ENCODE data around the gene RELA. TPM values are rescaled to one million over a fixed set of nuclear protein-coding genes. Genes with fewer than 3 reads are reported as not detected.

Gene RELA
- polyA plus RNA-seq, 1 of the 3 experiments (the other 2 are of a cell fraction): 49.5 TPM

DNA sequence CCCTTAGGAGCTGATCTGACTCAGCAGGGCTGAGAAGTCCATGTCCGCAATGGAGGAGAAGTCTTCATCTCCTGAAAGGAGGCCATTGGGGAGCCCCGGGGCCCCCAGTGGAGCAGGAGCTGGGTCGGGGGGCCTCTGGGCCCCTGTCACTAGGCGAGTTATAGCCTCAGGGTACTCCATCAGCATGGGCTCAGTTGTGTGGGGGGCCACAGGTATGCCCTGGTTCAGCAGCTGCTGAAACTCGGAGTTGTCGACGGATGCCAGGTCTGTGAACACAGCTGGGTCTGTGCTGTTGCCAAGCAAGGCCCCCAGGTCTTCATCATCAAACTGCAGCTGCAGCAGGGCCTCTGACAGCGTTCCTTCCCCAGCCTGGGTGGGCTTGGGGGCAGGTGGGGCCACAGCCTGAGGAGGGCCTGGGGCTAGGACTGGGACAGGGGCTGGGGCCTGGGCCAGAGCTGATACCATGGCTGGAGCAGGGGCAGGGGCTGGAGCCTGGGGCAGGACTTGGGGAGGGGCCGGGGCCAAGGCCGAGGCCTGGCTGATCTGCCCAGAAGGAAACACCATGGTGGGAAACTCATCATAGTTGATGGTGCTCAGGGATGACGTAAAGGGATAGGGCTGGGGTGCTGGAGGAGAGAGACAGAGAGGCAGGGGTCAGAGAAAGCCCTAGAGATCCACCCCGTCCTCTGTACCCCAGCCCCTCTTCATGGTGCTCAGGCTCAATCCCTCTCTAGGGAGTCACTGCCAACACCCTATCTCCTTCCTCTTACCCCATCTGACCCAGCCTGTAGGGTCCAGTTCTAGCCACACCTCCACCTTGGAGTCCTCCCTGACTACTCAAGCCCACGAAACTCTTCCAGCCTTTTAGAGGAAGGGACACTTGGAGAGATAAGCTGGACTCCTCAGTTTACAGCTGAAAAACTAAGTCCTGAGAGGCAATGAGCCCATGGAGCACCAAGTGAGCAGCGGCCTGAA, 8.1 kb downstream of the RELA start:
- peaks cover 36 to 60% of the 10 kb centered on the region in 2 experiments for H3K36me3 ChIP-seq (replicated peaks in 1 of 2; ENCODE audit: control insufficient read depth in 1 of 2, insufficient read depth in 2 of 2, low read length in 1 of 2)
- no peak overlapping the region for H3K4me2 ChIP-seq
- H3K4me3 ChIP-seq (ENCODE audit: low read depth in 2 of 2, low read length in 1 of 2): no peak overlapping the region
- CTCF ChIA-PET: interaction anchor here (1.8 to 2.7 kb wide), 2 partner anchors 8 to 17 kb away, joined by 9 to 13 read pairs; partner anchors contain the start of genes RELA and SIPA1
- no peak for DNase-seq
- H3K4me1 ChIP-seq (ENCODE audit: control insufficient read depth in 1 of 2, insufficient read depth in 2 of 2, low read depth in 1 of 2, low read length in 1 of 2): peaks cover 11 to 24% of the 10 kb centered on the region in 2 experiments
- no peaks in the 10 kb centered on the region for H3K9me2 ChIP-seq
- no peaks in the 10 kb centered on the region for H4K20me1 ChIP-seq (ENCODE audit: insufficient read depth)
- no peaks in the 10 kb centered on the region for H3K27me3 ChIP-seq (ENCODE audit: insufficient read depth)
- H3K9ac ChIP-seq: no peak overlapping the region
- POLR2A ChIA-PET: interaction anchor here (1.0 to 4.1 kb wide), 4 partner anchors 8 to 57 kb away, joined by 3 to 25 read pairs (median 14); partner anchors contain the start of genes RELA and SIPA1
- H3K9me3 ChIP-seq: no peaks in the 10 kb centered on the region
- TF ChIP-seq POLR2AphosphoS5 (IDR thresholded peaks at IDR 0.05; ENCODE audit: low read depth, low read length) (peak; percentile 17; the same call in 1 of the 2 replicates), TAF1 (IDR thresholded peaks at IDR 0.05; ENCODE audit: borderline replicate concordance, low read depth, low read length) (no peak)
- WGBS (ENCODE audit: low lambda C conversion rate): 100% methylated on average over 6 of the region's 14 CpGs
- H3K27ac ChIP-seq (ENCODE audit: low read depth in 2 of 2, low read length in 1 of 2): peak overlapping the region in 1 of 2 experiments; percentile 98; a peak in 1 of 4 replicates
- peaks cover 15% of the 10 kb centered on the region; the same call in 1 of the 2 replicates for H3K79me2 ChIP-seq (ENCODE audit: insufficient read depth)
- peaks cover 43% of the 10 kb centered on the region for H3F3A ChIP-seq (replicated peaks; ENCODE audit: insufficient read depth)
- H2AFZ ChIP-seq (ENCODE audit: low read depth): no peak overlapping the region

DNA sequence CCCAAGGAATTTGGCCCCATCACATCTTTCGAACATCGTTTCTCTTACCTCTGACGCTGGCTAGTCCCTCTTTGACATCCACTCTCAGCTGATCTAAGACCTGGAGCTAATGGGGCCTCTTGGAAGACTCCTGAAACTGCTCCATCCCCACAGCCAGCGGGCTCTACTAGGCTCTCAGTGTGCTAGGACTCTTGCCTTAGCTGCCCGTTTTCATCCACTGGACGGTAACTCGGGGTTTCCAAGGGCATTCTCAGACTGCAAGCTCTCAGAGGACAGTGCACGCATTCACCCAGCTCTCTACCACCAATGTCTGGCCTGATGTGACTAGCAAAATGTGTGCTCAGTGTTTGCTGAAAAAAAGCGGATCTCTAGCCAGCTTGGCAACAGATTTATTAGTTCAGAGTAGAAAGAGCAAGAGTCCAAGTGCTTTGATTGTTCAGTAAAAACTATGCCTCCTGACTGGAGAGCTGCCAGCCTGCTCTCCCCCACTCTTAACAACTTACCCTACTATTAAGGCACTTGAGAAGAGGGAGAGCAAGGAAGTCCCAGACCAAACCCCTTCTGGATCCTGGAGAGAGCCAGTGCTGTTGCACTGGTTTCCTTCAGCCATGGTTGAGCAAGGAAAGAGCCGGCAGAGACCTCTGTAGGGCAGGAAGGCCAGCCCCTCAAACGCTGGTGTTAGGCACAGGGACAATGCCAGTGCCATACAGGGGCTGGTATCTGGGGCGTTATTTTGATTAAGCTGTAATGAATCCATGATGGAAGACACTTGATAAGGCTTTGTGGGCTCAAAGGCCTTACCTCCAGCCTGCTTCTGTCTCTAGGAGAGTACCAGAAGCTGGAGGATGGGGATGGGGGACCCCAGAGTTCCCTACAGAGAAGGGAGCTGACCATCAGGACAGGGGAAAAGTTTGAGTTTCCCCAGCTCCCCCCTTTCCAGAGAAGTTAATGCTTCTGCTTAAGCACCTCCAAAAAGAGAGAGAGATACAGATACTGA, 9.2 kb downstream of the RELA start:
- POLR2A ChIA-PET: interaction anchor here (0.6 to 4.1 kb wide), 10 partner anchors 10 to 67 kb away, joined by 3 to 25 read pairs (median 4); partner anchors contain the start of genes RELA, RNASEH2C and SIPA1
- no peaks in the 10 kb centered on the region for H4K20me1 ChIP-seq (ENCODE audit: insufficient read depth)
- H3K4me3 ChIP-seq (ENCODE audit: low read depth in 2 of 2, low read length in 1 of 2): peak overlapping the region; percentile 51 to 56; a peak in 3 of 4 replicates
- CTCF ChIA-PET: interaction anchor here (0.7 to 2.7 kb wide), 5 partner anchors 9 to 198 kb away, joined by 3 to 13 read pairs (median 9); partner anchors contain the start of genes RELA and SIPA1
- peaks cover 29 to 52% of the 10 kb centered on the region in 2 experiments for H3K36me3 ChIP-seq (replicated peaks in 1 of 2; ENCODE audit: control insufficient read depth in 1 of 2, insufficient read depth in 2 of 2, low read length in 1 of 2)
- WGBS (ENCODE audit: low lambda C conversion rate): 91% methylated on average over 12 of the region's 12 CpGs
- no peaks in the 10 kb centered on the region for H3K9me2 ChIP-seq
- peak overlapping the region; percentile 92 to 98 for H3K27ac ChIP-seq (ENCODE audit: low read depth in 2 of 2, low read length in 1 of 2)
- H3K79me2 ChIP-seq (ENCODE audit: insufficient read depth): peaks cover 6% of the 10 kb centered on the region; the same call in 1 of the 2 replicates
- no peaks in the 10 kb centered on the region for H3K9me3 ChIP-seq
- peaks cover 44% of the 10 kb centered on the region for H3F3A ChIP-seq (replicated peaks; ENCODE audit: insufficient read depth)
- no peak overlapping the region for H2AFZ ChIP-seq (ENCODE audit: low read depth)
- H3K27me3 ChIP-seq (ENCODE audit: insufficient read depth): no peaks in the 10 kb centered on the region
- H3K4me2 ChIP-seq: peak overlapping the region; percentile 80
- H3K4me1 ChIP-seq (ENCODE audit: control insufficient read depth in 1 of 2, insufficient read depth in 2 of 2, low read depth in 1 of 2, low read length in 1 of 2): peaks cover 11 to 24% of the 10 kb centered on the region in 2 experiments
- peak overlapping the region; percentile 66 for H3K9ac ChIP-seq
- TF ChIP-seq NRF1 (IDR thresholded peaks at IDR 0.05; ENCODE audit: low read depth, low read length) (no peak), EP300 (IDR thresholded peaks at IDR 0.05; ENCODE audit: borderline replicate concordance in 1 of 2, low read depth in 1 of 2, low read length in 1 of 2) (no peak), FOSL2 (IDR thresholded peaks at IDR 0.05; ENCODE audit: borderline replicate concordance, low read depth) (no peak), TEAD4 (IDR thresholded peaks at IDR 0.05; ENCODE audit: borderline replicate concordance, insufficient read depth) (no peak), CHD2 (IDR thresholded peaks at IDR 0.05; ENCODE audit: low read length, partially characterized antibody) (no peak), SIN3A (IDR thresholded peaks at IDR 0.05; ENCODE audit: borderline replicate concordance, low read depth, low read length) (no peak)
- TF ChIP-seq, protein P1, sequence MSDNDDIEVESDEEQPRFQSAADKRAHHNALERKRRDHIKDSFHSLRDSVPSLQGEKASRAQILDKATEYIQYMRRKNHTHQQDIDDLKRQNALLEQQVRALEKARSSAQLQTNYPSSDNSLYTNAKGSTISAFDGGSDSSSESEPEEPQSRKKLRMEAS (IDR thresholded peaks at IDR 0.05; ENCODE audit: low read depth): no peak
- TF ChIP-seq, protein P2, sequence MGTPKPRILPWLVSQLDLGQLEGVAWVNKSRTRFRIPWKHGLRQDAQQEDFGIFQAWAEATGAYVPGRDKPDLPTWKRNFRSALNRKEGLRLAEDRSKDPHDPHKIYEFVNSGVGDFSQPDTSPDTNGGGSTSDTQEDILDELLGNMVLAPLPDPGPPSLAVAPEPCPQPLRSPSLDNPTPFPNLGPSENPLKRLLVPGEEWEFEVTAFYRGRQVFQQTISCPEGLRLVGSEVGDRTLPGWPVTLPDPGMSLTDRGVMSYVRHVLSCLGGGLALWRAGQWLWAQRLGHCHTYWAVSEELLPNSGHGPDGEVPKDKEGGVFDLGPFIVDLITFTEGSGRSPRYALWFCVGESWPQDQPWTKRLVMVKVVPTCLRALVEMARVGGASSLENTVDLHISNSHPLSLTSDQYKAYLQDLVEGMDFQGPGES (IDR thresholded peaks at IDR 0.05; ENCODE audit: low read depth, low read length): no peak
- no peak for DNase-seq
